Measurements from ENCODE around the gene MESP1.

- TF ChIP-seq POLR2A (IDR thresholded peaks at IDR 0.05; ENCODE audit: low read length) (no peak), GATA1 (IDR thresholded peaks at IDR 0.05; ENCODE audit: low read depth, low read length) (no peak)
These were observed 10.9 kb upstream of the MESP1 start for GRCh38 chr15:89761929-89762328.
